WTC11 (cell line): ENCODE measurements around the gene DOCK7. TPM values are rescaled to one million over a fixed set of nuclear protein-coding genes. Genes with fewer than 3 reads are reported as not detected.

Experiments used
- ATAC-seq: fragments of 200-7000 bp; cut with Tn5 transposase; 2 replicates; pipeline ENCODE4 v1.10.0; 2021; ENCODE audit warnings: mild to moderate bottlenecking, moderate library complexity
- CTCF ChIA-PET: fragments of 300-600 bp; sonication (Branson Sonifier 250); formaldehyde crosslinking; loops from one replicate; lab custom pipeline; 2021; ENCODE audit warnings: antibody characterized with exemption; lab: Charles Lee
- POLR2A ChIA-PET: fragments of 350-600 bp; sonication (Branson Sonifier 250); formaldehyde crosslinking; loops from one replicate; lab custom pipeline; 2021; ENCODE audit warnings: antibody characterized with exemption; lab: Charles Lee
- DNase-seq: peaks from one replicate; pipeline ENCODE4 v3.0.0; 2021; ENCODE audit warnings: low spot score
- H3K27ac Mint-ChIP-seq: 2 replicates; pipeline ENCODE4 v1.8.0; 2021; ENCODE audit warnings: mixed read lengths
- H3K27me3 Mint-ChIP-seq: 2 replicates; pipeline ENCODE4 v1.8.0; 2021; ENCODE audit warnings: low read depth, mild to moderate bottlenecking, moderate library complexity, mixed read lengths
- H3K36me3 Mint-ChIP-seq: 2 replicates; pipeline ENCODE4 v1.8.0; 2021; ENCODE audit warnings: mixed read lengths
- H3K4me1 Mint-ChIP-seq: 2 replicates; pipeline ENCODE4 v1.8.0; 2022; ENCODE audit warnings: mixed read lengths
- H3K4me3 Mint-ChIP-seq: 2 replicates; pipeline ENCODE4 v1.8.0; 2021; ENCODE audit warnings: mild to moderate bottlenecking, moderate library complexity, mixed read lengths
- H3K9me3 Mint-ChIP-seq: 2 replicates; pipeline ENCODE4 v1.8.0; 2021; ENCODE audit warnings: mixed read lengths
- ATF1 ChIP-seq: sonication (generic); formaldehyde crosslinking; IDR thresholded peaks from 2 replicates; pipeline ENCODE4 v1.8.1; 2023; ENCODE audit warnings: mild to moderate bottlenecking, moderate library complexity, missing genetic modification reagents
- E2F5 ChIP-seq: sonication (generic); formaldehyde crosslinking; IDR thresholded peaks from 2 replicates; pipeline ENCODE4 v1.8.1; 2022; ENCODE audit warnings: mild to moderate bottlenecking, moderate library complexity, missing genetic modification reagents
- ETV6 ChIP-seq: sonication (generic); formaldehyde crosslinking; IDR thresholded peaks from 2 replicates; pipeline ENCODE4 v1.8.1; 2022; ENCODE audit warnings: mild to moderate bottlenecking, missing genetic modification reagents
- FOXJ3 ChIP-seq: sonication (generic); formaldehyde crosslinking; IDR thresholded peaks from 2 replicates; pipeline ENCODE4 v1.9.0; 2021; ENCODE audit warnings: missing genetic modification reagents, mild to moderate bottlenecking, borderline replicate concordance
- MXD4 ChIP-seq: fragments of 250-450 bp; sonication (Bioruptor Pico); IDR thresholded peaks from 2 replicates; pipeline ENCODE4 v1.8.0; 2021; ENCODE audit warnings: mild to moderate bottlenecking, moderate library complexity, borderline replicate concordance
- NFATC4 ChIP-seq: fragments of 250-450 bp; sonication (Bioruptor Pico); IDR thresholded peaks from 2 replicates; pipeline ENCODE4 v1.9.0; 2021; ENCODE audit warnings: mild to moderate bottlenecking
- NR3C1 ChIP-seq: sonication (generic); formaldehyde crosslinking; conservative IDR thresholded peaks from 2 replicates; pipeline ENCODE4 v1.8.1; 2023; ENCODE audit warnings: low read depth, mild to moderate bottlenecking, missing genetic modification reagents
- RORB ChIP-seq: fragments of 250-450 bp; sonication (Bioruptor Pico); IDR thresholded peaks from 2 replicates; pipeline ENCODE4 v1.9.0; 2021; ENCODE audit warnings: mild to moderate bottlenecking
- TCF7 ChIP-seq: sonication (generic); formaldehyde crosslinking; IDR thresholded peaks from 2 replicates; pipeline ENCODE4 v1.8.0; 2022; ENCODE audit warnings: mild to moderate bottlenecking, low read depth, missing genetic modification reagents, moderate library complexity
- ZNF138 ChIP-seq: sonication (generic); formaldehyde crosslinking; conservative IDR thresholded peaks from 2 replicates; pipeline ENCODE4 v1.8.1; 2022; ENCODE audit warnings: mild to moderate bottlenecking, moderate library complexity, missing genetic modification reagents
- ZNF317 ChIP-seq: sonication (generic); formaldehyde crosslinking; IDR thresholded peaks from 2 replicates; pipeline ENCODE4 v1.8.1; 2023; ENCODE audit warnings: low read depth, mild to moderate bottlenecking, moderate library complexity, missing genetic modification reagents, borderline replicate concordance
- total RNA-seq: library from RNA; stranded (reverse); gene quantifications from 3 replicates; pipeline ENCODE4 v1.2.3, GENCODE V29; 2021
- TF ChIP-seq, protein P1 (sequence below): sonication (generic); formaldehyde crosslinking; IDR thresholded peaks from 2 replicates; pipeline ENCODE4 v1.8.1; 2023; ENCODE audit warnings: mild to moderate bottlenecking, moderate library complexity, missing genetic modification reagents
- TF ChIP-seq, protein P2 (sequence below): sonication (generic); formaldehyde crosslinking; IDR thresholded peaks from 2 replicates; pipeline ENCODE4 v1.8.0; 2022; ENCODE audit warnings: mild to moderate bottlenecking, missing genetic modification reagents
- TF ChIP-seq, protein P3 (sequence below): fragments of 250-450 bp; sonication (Bioruptor Pico); IDR thresholded peaks from 2 replicates; pipeline ENCODE4 v1.9.0; 2021; ENCODE audit warnings: mild to moderate bottlenecking
- TF ChIP-seq, protein P4 (sequence below): sonication (generic); formaldehyde crosslinking; IDR thresholded peaks from 2 replicates; pipeline ENCODE4 v1.8.1; 2023; ENCODE audit warnings: mild to moderate bottlenecking, missing genetic modification reagents, moderate library complexity
- TF ChIP-seq, protein P5 (sequence below): sonication (generic); formaldehyde crosslinking; IDR thresholded peaks from 2 replicates; pipeline ENCODE4 v1.8.1; 2022; ENCODE audit warnings: low read depth, missing genetic modification reagents, borderline replicate concordance
- TF ChIP-seq, protein P6 (sequence below): sonication (generic); formaldehyde crosslinking; IDR thresholded peaks from 2 replicates; pipeline ENCODE4 v1.8.1; 2023; ENCODE audit warnings: mild to moderate bottlenecking, missing genetic modification reagents

The DOCK7 gene
- total RNA-seq, 1 experiment from 2014 or later = 34.2 TPM

GRCh38 chr1:62462370-62462769 lies 225.8 kb downstream of the DOCK7 start (continued):
- TF ChIP-seq, protein P1, sequence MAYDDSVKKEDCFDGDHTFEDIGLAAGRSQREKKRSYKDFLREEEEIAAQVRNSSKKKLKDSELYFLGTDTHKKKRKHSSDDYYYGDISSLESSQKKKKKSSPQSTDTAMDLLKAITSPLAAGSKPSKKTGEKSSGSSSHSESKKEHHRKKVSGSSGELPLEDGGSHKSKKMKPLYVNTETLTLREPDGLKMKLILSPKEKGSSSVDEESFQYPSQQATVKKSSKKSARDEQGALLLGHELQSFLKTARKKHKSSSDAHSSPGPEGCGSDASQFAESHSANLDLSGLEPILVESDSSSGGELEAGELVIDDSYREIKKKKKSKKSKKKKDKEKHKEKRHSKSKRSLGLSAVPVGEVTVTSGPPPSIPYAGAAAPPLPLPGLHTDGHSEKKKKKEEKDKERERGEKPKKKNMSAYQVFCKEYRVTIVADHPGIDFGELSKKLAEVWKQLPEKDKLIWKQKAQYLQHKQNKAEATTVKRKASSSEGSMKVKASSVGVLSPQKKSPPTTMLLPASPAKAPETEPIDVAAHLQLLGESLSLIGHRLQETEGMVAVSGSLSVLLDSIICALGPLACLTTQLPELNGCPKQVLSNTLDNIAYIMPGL (CRISPR knock-in tag) = no peak

DNA sequence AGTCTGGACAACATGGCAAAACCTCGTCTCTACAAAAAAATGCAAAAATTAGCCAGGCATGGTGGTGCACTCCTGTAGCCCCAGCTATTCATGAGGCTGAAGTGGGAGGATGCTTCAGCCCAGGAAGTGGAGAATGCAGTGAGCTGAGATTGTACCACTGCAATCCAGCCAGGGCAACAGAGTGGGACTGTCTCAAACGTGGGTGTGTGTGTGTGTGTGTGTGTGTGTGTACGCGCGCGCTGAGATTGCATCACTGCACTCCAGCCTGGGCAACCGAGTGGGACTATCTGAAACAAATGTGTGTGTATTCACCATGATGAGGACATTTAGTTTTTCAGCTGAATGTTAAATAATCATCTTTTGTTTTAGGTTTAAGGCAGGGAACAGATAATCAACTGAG lies 230.2 kb downstream of the DOCK7 start:
- ChIA-PET POLR2A (no interaction called here), CTCF (no interaction called here)
- H3K9me3 Mint-ChIP-seq = no peaks in the 10 kb centered on the region
- ATAC-seq (no peak), DNase-seq (no peak)
- no peak overlapping the region for H3K4me3 Mint-ChIP-seq
- no peak for TF ChIP-seq E2F5 (CRISPR knock-in tag)
- no peak overlapping the region for H3K27ac Mint-ChIP-seq
- no peaks in the 10 kb centered on the region for H3K4me1 Mint-ChIP-seq
- H3K36me3 Mint-ChIP-seq = peaks cover 1% of the 10 kb centered on the region
- no peaks in the 10 kb centered on the region for H3K27me3 Mint-ChIP-seq

DNA sequence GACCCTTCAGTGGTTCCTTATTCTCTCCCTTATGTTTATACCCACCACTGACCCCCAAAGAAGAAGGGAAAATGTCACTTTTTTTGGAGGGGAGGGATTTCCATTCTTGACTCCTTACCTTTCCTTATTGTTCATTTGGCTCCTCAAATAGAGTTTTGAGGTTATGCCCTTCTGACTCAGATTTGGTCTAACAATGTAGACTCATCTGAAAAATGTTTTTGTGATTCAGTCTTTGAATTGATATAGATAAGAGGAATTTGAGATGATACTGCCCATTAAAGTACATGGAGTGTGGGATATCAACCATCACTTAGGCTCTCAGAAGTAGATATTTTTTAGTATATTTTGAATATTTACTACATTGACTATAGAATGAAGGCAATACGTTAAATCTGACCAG lies 235.2 kb downstream of the DOCK7 start:
- Mint-ChIP-seq H3K36me3 (peaks cover 48% of the 10 kb centered on the region), H3K27me3 (no peaks in the 10 kb centered on the region), H3K4me1 (no peaks in the 10 kb centered on the region), H3K9me3 (no peaks in the 10 kb centered on the region), H3K27ac (no peak overlapping the region), H3K4me3 (no peak overlapping the region)
- ChIA-PET POLR2A (no interaction called here), CTCF (no interaction called here)
- TF ChIP-seq, protein P2, sequence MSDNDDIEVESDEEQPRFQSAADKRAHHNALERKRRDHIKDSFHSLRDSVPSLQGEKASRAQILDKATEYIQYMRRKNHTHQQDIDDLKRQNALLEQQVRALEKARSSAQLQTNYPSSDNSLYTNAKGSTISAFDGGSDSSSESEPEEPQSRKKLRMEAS = no peak
- TF ChIP-seq ETV6 (CRISPR knock-in tag) (no peak), RORB (CRISPR knock-in tag) (no peak), MXD4 (CRISPR knock-in tag) (no peak), FOXJ3 (CRISPR knock-in tag) (no peak), ZNF317 (CRISPR knock-in tag) (no peak), ATF1 (no peak), TCF7 (CRISPR knock-in tag) (no peak), ZNF138 (CRISPR knock-in tag) (no peak), NR3C1 (CRISPR knock-in tag) (no peak), NFATC4 (CRISPR knock-in tag) (no peak)
- TF ChIP-seq, protein P3, sequence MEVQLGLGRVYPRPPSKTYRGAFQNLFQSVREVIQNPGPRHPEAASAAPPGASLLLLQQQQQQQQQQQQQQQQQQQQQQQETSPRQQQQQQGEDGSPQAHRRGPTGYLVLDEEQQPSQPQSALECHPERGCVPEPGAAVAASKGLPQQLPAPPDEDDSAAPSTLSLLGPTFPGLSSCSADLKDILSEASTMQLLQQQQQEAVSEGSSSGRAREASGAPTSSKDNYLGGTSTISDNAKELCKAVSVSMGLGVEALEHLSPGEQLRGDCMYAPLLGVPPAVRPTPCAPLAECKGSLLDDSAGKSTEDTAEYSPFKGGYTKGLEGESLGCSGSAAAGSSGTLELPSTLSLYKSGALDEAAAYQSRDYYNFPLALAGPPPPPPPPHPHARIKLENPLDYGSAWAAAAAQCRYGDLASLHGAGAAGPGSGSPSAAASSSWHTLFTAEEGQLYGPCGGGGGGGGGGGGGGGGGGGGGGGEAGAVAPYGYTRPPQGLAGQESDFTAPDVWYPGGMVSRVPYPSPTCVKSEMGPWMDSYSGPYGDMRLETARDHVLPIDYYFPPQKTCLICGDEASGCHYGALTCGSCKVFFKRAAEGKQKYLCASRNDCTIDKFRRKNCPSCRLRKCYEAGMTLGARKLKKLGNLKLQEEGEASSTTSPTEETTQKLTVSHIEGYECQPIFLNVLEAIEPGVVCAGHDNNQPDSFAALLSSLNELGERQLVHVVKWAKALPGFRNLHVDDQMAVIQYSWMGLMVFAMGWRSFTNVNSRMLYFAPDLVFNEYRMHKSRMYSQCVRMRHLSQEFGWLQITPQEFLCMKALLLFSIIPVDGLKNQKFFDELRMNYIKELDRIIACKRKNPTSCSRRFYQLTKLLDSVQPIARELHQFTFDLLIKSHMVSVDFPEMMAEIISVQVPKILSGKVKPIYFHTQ = no peak
- TF ChIP-seq, protein P4, sequence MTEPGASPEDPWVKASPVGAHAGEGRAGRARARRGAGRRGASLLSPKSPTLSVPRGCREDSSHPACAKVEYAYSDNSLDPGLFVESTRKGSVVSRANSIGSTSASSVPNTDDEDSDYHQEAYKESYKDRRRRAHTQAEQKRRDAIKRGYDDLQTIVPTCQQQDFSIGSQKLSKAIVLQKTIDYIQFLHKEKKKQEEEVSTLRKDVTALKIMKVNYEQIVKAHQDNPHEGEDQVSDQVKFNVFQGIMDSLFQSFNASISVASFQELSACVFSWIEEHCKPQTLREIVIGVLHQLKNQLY = no peak
- TF ChIP-seq, protein P5, sequence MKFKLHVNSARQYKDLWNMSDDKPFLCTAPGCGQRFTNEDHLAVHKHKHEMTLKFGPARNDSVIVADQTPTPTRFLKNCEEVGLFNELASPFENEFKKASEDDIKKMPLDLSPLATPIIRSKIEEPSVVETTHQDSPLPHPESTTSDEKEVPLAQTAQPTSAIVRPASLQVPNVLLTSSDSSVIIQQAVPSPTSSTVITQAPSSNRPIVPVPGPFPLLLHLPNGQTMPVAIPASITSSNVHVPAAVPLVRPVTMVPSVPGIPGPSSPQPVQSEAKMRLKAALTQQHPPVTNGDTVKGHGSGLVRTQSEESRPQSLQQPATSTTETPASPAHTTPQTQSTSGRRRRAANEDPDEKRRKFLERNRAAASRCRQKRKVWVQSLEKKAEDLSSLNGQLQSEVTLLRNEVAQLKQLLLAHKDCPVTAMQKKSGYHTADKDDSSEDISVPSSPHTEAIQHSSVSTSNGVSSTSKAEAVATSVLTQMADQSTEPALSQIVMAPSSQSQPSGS (CRISPR knock-in tag) = no peak
- TF ChIP-seq, protein P1 (CRISPR knock-in tag) = no peak
- TF ChIP-seq, protein P6, sequence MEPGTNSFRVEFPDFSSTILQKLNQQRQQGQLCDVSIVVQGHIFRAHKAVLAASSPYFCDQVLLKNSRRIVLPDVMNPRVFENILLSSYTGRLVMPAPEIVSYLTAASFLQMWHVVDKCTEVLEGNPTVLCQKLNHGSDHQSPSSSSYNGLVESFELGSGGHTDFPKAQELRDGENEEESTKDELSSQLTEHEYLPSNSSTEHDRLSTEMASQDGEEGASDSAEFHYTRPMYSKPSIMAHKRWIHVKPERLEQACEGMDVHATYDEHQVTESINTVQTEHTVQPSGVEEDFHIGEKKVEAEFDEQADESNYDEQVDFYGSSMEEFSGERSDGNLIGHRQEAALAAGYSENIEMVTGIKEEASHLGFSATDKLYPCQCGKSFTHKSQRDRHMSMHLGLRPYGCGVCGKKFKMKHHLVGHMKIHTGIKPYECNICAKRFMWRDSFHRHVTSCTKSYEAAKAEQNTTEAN (CRISPR knock-in tag) = no peak
- no peak for ATAC-seq
- no peak for DNase-seq
